HG02938 (cell line): Measurements from ENCODE around the gene ATP2A3.
"Not testable (repeated sequence)": the region's sequence is repeated elsewhere in the genome, so short reads cannot be mapped to it uniquely, and the experiment has no call there.

Experiments
- ATAC-seq: cut with Tn5 transposase; IDR thresholded peaks from one replicate; pipeline ENCODE4 v1.9.1; 2021; ENCODE audit warnings: mild to moderate bottlenecking, moderate library complexity; ENCODE audit not compliant: unreplicated experiment

The ATP2A3 gene

GRCh38 chr17:3992370-3992769, 28.1 kb upstream of the ATP2A3 start:
- ATAC-seq, result no peak

- ATAC-seq, result not testable (repeated sequence)
These were observed 27.5 kb upstream of the ATP2A3 start for GRCh38 chr17:3991699-3992098.

- no peak for ATAC-seq
These were observed 26.3 kb upstream of the ATP2A3 start for GRCh38 chr17:3990386-3991127.

DNA sequence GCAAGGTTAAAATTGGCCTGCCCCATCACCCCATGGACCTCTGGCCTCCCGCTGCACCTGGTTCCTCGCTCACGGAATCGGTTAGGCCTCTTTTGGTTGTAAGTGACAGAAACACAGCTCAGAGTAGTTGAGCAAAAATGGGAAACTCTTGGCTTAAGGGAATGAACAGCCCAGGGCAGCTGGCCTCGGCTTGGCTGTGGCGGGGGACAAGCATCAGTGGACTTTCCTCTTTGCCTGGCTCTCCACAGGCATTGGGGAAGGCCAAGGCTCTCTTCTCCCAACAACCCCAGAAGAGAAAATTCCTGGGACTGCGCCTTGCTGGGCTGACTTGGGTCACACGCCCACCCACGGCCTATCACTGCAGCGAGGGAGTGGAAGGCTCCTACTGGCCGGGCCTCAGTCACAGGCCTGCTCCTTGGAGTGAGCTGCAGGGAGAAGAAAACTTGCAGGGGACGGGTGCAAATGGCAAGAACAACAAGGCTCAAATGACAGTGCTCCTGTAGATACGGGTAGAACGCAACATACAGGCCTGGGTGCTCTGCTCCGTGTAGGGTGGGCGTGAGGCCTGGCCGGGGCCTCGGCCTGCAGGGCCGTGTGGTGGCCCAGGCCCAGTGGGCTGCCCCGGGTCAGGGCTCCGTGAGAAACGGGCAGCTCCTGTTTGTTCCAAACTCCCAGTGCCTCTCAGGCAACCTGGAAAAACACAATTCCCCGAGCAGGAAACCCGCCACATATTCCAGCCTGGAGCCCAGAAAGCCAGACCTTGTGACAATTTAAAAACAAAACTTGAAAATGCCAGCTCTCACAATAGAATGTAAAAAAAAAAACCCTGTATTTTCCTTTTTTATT, 25.0 kb upstream of the ATP2A3 start:
- ATAC-seq, result no peak

- ATAC-seq, result no peak
These were observed 24.2 kb upstream of the ATP2A3 start for GRCh38 chr17:3988297-3989040.

- ATAC-seq, result no peak
These were observed 22.7 kb upstream of the ATP2A3 start for GRCh38 chr17:3986939-3987335.

GRCh38 chr17:3986270-3986938, 22.2 kb upstream of the ATP2A3 start:
- ATAC-seq, result no peak

GRCh38 chr17:3985846-3986245, 21.6 kb upstream of the ATP2A3 start:
- no peak for ATAC-seq

DNA sequence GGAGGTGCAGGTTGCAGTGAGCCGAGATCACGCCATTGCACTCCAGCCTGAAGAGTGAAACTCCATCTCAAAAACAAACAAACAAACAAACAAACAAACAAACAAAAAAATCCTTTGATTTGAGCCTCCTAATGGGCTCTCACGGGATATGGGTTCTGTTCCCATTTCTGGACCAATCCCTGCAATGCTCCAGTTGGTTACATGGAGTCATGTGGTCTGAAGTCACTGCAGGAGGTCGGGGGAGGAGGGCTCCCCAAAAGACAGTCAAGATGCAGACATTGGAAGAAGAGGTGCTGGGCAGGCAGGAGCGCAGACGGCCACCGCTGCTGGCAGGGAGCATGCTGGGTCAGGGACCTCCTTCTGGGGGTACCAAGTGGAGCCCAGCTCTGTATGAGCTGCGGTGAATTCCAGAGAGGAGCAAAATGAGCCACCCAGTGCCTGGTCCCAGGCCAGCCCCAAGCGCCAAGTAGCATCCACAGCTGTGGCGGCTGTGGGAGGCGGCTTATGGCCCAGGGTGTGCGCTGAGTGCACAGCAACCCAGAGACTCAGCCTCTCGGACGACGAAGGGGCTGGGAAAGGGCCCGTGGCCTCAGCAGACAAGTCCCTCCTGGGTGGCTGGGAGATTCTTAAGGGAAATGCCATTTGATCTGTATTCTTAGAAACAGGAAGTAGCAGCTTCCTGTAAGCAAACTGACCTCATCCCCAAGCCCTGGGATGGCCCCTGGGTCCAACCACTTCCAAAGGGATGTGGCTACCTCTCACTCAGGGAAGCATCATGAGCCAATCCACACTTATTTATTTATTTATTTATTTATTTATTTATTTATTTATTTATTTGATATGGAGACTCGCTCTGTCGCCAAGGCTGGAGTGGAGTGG, 19.6 kb upstream of the ATP2A3 start:
- ATAC-seq, result no peak

- ATAC-seq, result no peak
These were observed 18.3 kb upstream of the ATP2A3 start for GRCh38 chr17:3982541-3983017.

DNA sequence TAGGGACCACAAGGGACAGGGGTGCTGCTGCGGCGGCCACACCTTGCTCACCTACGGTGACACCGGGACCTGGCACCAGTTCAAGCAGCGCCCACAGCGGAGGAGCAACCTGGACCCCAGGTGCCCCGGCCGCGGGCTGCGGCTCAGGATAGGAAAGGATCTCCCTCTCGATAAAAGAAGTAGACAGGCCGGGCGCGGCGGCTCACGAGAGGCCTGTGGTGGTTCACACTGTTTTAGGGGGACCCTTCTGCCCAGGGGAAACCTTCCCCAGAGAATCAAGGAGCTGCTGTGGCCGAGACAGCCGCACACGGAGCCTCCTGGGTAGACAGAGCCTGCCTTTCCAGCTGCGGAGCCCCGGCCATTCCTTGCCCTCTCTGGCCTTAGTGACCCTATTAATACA, 17.9 kb upstream of the ATP2A3 start:
- ATAC-seq, result no peak

- no peak for ATAC-seq
These were observed 17.2 kb upstream of the ATP2A3 start for GRCh38 chr17:3981455-3981854.

DNA sequence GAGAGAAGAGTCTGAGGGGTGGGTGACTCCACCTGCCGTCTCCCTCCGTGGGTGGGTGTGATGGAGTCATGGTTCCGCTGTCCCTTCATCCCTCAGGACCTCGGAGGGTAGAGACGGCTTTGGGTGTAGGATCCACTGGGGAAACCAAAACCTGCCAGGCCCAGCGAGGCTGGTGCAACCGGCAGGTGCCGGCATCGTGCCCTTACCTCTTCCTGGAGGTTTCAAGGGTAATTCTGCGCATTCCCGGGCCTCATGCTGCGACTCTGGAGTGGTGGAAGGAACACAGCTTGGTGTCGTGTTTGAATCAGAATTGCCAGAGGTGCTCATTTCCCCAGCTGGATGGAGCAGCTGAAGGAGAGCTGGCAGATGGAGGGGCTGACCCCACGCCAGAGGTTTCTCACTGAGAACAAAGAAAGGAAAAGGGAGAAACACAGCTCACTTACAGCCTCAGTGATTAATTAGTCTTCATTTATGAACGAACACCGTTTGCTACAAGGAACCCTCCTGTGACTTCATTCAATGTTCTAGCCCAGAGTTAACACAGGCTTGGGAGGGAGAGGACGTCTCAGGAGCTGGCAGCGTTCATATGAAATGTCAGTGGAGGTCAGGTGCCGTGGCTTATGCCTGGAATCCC, 16.3 kb upstream of the ATP2A3 start:
- no peak for ATAC-seq

DNA sequence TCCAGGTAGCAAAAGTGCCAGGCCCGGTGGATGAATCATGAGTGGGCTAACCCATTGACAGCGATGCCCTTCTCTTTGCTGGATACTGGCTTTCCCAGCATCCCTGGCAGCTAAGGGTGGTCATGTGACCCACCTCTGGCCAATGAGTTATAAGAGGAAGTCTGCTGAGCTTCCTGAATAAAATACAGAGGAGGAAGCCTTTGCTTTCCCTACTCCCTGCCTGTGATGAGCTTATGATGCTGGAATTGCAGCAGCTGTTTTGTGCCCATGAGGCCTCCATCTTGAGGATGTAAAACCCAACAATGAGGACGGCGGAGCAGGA, 15.0 kb upstream of the ATP2A3 start:
- ATAC-seq, result no peak

- ATAC-seq, result no peak
These were observed 14.4 kb upstream of the ATP2A3 start for GRCh38 chr17:3978421-3979289.

DNA sequence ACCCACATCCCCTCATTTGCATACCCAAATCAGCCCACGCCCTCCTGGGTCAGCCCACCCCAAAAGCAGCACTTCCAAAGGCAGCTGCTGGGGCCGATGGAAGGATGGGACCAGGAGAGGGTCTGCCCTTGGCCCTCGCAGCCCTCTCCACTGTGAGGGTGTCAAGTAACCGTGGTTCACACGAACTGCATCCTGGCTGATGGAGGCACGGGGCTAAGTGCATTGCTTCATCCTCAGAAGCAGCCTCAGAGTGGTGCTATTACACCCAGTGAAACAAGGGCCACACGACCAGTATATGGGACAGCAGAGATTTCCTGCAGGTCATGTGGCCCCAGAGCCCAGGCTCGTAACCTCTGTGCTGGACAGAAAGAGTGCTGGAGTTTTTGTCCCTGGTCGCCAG, 13.2 kb upstream of the ATP2A3 start:
- ATAC-seq, result no peak

GRCh38 chr17:3976675-3977171, 12.5 kb upstream of the ATP2A3 start:
- no peak for ATAC-seq

DNA sequence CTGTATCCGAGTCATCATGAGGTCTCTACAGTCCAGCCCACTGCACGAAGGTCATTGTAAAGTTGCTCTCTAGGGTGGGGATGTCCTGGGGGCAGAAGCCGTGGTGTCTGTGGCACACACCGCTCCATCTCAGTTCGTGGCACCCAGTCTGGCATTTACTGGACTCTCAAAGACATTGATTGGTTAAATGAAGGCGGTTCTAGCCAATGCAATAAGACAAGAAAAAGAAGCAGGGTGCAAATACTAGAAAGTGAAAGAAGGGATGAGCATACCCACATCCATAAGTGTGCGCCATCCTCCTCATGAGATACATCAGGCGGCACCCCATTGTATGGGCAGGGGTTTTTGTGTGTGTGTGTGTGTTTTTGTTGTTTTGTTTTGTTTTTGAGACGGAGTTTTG, 10.7 kb upstream of the ATP2A3 start:
- ATAC-seq, result no peak
